Neural crest cell (in vitro differentiated cells): ENCODE measurements around the gene EMILIN3. TPM values are rescaled to one million over a fixed set of nuclear protein-coding genes. Genes with fewer than 3 reads are reported as not detected.
A peak's percentile ranks its signal among the peaks of the same experiment; 100 is the strongest.

Experiments used
- DNase-seq: peaks from one replicate; pipeline ENCODE4 v3.0.0; 2021; ENCODE audit warnings: low read depth, mixed read lengths, low spot score
- H3K27ac Mint-ChIP-seq: one replicate; pipeline ENCODE4 v1.8.0; 2021; ENCODE audit warnings: mild to moderate bottlenecking, mixed read lengths; ENCODE audit not compliant: unreplicated experiment
- H3K27me3 Mint-ChIP-seq: 2 replicates; pipeline ENCODE4 v1.8.0; 2021; ENCODE audit warnings: low read depth, mild to moderate bottlenecking, mixed read lengths
- H3K36me3 Mint-ChIP-seq: 2 replicates; pipeline ENCODE4 v1.8.0; 2021; ENCODE audit warnings: low read depth, mild to moderate bottlenecking, mixed read lengths
- H3K4me1 Mint-ChIP-seq: 2 replicates; pipeline ENCODE4 v1.8.0; 2021; ENCODE audit warnings: mixed read lengths
- H3K4me3 Mint-ChIP-seq: one replicate; pipeline ENCODE4 v1.8.0; 2021; ENCODE audit warnings: mild to moderate bottlenecking, mixed read lengths
- H3K9me3 Mint-ChIP-seq: 2 replicates; pipeline ENCODE4 v1.8.0; 2021; ENCODE audit warnings: mixed read lengths
- CTCF ChIP-seq: fragments of 200-600 bp; sonication (generic); conservative IDR thresholded peaks from 2 replicates; pipeline ENCODE4 v1.5.0; 2021; ENCODE audit warnings: antibody characterized with exemption, mild to moderate bottlenecking
- total RNA-seq: library from RNA; stranded (reverse); gene quantifications from 2 replicates; pipeline ENCODE4 v1.2.1, GENCODE V29; 2021

Gene EMILIN3
- total RNA-seq, 1 donor from 2014 or later, result 6.9 TPM

- no peak overlapping the region for H3K4me3 Mint-ChIP-seq
- no peak for DNase-seq
- H3K9me3 Mint-ChIP-seq, result no peaks in the 10 kb centered on the region
- peaks cover 47% of the 10 kb centered on the region for H3K4me1 Mint-ChIP-seq
- H3K27me3 Mint-ChIP-seq, result no peaks in the 10 kb centered on the region
- no peak for TF ChIP-seq CTCF
- no peaks in the 10 kb centered on the region for H3K36me3 Mint-ChIP-seq
- peak overlapping the region; percentile 8 for H3K27ac Mint-ChIP-seq
Observed at GRCh38 chr20:41394931-41395666, 28.5 kb upstream of the EMILIN3 start.

DNA sequence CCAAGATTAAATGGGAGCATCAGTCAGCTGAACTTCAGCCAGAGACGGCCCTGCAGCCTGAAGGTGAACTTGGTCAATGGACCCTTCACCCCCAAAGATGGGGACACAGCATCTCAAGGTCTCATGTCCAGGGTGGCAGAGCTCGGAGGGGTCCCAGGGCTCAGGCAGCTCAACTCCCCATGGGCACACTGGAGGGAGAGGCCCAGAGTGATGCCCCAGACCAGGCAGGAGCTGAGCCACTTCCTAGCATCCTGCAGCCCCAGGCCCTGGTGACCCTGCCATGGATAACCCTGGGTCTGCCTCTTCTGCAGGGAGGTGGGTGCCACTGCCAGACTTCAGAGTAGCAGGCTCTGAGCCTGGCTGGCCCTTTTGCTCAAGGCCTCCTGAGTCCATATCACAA lies 27.5 kb upstream of the EMILIN3 start:
- Mint-ChIP-seq H3K4me3 (peak overlapping the region; percentile 62), H3K9me3 (no peaks in the 10 kb centered on the region), H3K36me3 (no peaks in the 10 kb centered on the region), H3K4me1 (peaks cover 53% of the 10 kb centered on the region), H3K27me3 (no peaks in the 10 kb centered on the region), H3K27ac (no peak overlapping the region)
- TF ChIP-seq CTCF, result no peak
- DNase-seq, result no peak

- Mint-ChIP-seq H3K27ac (no peak overlapping the region), H3K4me1 (peaks cover 53% of the 10 kb centered on the region), H3K36me3 (no peaks in the 10 kb centered on the region), H3K9me3 (no peaks in the 10 kb centered on the region), H3K4me3 (peak overlapping the region; percentile 62), H3K27me3 (no peaks in the 10 kb centered on the region)
- no peak for DNase-seq
- TF ChIP-seq CTCF, result no peak
Observed at GRCh38 chr20:41393705-41394066, 27.1 kb upstream of the EMILIN3 start.

- no peak for TF ChIP-seq CTCF
- Mint-ChIP-seq H3K27me3 (no peaks in the 10 kb centered on the region), H3K4me1 (peaks cover 53% of the 10 kb centered on the region), H3K36me3 (no peaks in the 10 kb centered on the region), H3K9me3 (no peaks in the 10 kb centered on the region), H3K27ac (peak overlapping the region; percentile 87), H3K4me3 (peak overlapping the region; percentile 62)
- DNase-seq, result peak; percentile 68
Observed at GRCh38 chr20:41392871-41393704, 26.5 kb upstream of the EMILIN3 start.

- H3K4me1 Mint-ChIP-seq, result peaks cover 57% of the 10 kb centered on the region
- H3K27ac Mint-ChIP-seq, result no peak overlapping the region
- no peaks in the 10 kb centered on the region for H3K9me3 Mint-ChIP-seq
- DNase-seq, result no peak
- H3K27me3 Mint-ChIP-seq, result no peaks in the 10 kb centered on the region
- no peaks in the 10 kb centered on the region for H3K36me3 Mint-ChIP-seq
- TF ChIP-seq CTCF, result no peak
- H3K4me3 Mint-ChIP-seq, result peak overlapping the region; percentile 5
Observed at GRCh38 chr20:41392295-41392694, 25.7 kb upstream of the EMILIN3 start.
